Measurements from ENCODE around the gene CLN5. TPM values are rescaled to one million over a fixed set of nuclear protein-coding genes. Genes with fewer than 3 reads are reported as not detected.

The CLN5 gene
- total and polyA plus RNA-seq, 2 experiments from 2014 or later: 6.5 to 9.5 TPM

DNA sequence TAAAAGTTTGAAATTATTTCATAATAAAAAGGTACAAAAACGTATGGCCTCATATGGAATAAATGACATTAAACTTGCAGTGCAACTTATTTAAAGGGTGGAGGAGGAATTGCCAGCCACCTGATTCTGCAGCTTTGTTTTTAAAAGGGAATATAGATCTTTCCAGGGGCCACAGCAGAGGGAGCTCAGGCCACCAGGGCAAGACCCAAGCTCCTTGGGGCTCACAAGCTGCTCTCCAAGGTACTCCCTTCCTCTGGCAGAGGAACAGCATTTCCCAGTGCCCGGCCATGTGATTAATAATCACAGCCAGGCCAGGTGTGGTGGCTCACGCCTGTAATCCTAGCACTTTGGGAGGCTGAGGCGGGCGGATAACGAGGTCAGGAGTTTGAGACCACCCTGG lies 37.3 kb upstream of the CLN5 start:
- no peaks in the 10 kb centered on the region for H3K9me2 ChIP-seq (ENCODE audit: insufficient read depth)
- H3K4me3 Mint-ChIP-seq: no peak overlapping the region
- DNase-seq (ENCODE audit: low spot score) (peak; percentile 26), ATAC-seq (peak; percentile 69)
- H4K20me1 ChIP-seq (replicated peaks; ENCODE audit: insufficient read depth): no peaks in the 10 kb centered on the region
- peaks cover 15% of the 10 kb centered on the region; the same call in 2 of the 3 replicates for H3K36me3 Mint-ChIP-seq (ENCODE audit: low read depth)
- H3K4me3 ChIP-seq: no peak overlapping the region
- peaks cover 28% of the 10 kb centered on the region for H3K9me3 Mint-ChIP-seq
- no peak overlapping the region for H3K27ac Mint-ChIP-seq
- H3K36me3 ChIP-seq (ENCODE audit: insufficient read depth): peaks cover 9% of the 10 kb centered on the region
- no peaks in the 10 kb centered on the region for H3K27me3 ChIP-seq (ENCODE audit: insufficient read depth)
- no peak overlapping the region for H2AFZ ChIP-seq
- H3K79me2 ChIP-seq (replicated peaks; ENCODE audit: insufficient read depth): no peaks in the 10 kb centered on the region
- H3K27ac ChIP-seq (ENCODE audit: low read depth): no peak overlapping the region
- no peak overlapping the region for H3K4me2 ChIP-seq
- TF ChIP-seq ZNF114 (CRISPR knock-in tag; IDR thresholded peaks at IDR 0.05) (no peak), JUNB (IDR thresholded peaks at IDR 0.05; ENCODE audit: unreplicated experiment) (no peak), REST (IDR thresholded peaks at IDR 0.05; ENCODE audit: unreplicated experiment) (peak; percentile 72)
- TF ChIP-seq, protein P1, sequence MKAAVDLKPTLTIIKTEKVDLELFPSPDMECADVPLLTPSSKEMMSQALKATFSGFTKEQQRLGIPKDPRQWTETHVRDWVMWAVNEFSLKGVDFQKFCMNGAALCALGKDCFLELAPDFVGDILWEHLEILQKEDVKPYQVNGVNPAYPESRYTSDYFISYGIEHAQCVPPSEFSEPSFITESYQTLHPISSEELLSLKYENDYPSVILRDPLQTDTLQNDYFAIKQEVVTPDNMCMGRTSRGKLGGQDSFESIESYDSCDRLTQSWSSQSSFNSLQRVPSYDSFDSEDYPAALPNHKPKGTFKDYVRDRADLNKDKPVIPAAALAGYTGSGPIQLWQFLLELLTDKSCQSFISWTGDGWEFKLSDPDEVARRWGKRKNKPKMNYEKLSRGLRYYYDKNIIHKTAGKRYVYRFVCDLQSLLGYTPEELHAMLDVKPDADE (IDR thresholded peaks at IDR 0.05): no peak
- H3K4me1 Mint-ChIP-seq: no peaks in the 10 kb centered on the region
- H3K4me1 ChIP-seq (ENCODE audit: insufficient read depth): no peaks in the 10 kb centered on the region
- H3K27me3 Mint-ChIP-seq (ENCODE audit: insufficient read depth, low read depth, poor library complexity): peaks cover 4% of the 10 kb centered on the region
- H3F3A ChIP-seq (replicated peaks; ENCODE audit: low read depth): no peaks in the 10 kb centered on the region

DNA sequence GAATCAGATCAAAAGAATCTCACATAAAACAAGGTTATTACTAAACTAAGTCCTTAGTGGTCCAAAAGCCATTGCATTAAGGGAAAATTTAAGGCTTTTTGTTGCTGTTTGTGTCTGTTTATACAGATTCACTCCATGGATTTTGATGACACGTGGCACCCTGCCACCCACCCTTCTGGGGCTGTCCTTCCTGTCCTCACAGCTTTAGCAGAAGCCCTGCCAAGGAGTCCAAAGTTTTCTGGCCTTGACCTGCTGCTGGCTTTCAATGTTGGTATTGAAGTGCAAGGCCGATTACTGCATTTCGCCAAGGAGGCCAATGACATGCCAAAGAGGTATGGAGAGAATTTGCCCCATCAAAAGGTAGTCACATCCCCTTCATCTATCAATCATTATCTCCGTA lies 36.7 kb upstream of the CLN5 start:
- Histone ChIP-seq H3K4me3 (no peak overlapping the region), H4K20me1 (replicated peaks; ENCODE audit: insufficient read depth) (no peaks in the 10 kb centered on the region), H3K79me2 (replicated peaks; ENCODE audit: insufficient read depth) (no peaks in the 10 kb centered on the region), H3F3A (replicated peaks; ENCODE audit: low read depth) (no peaks in the 10 kb centered on the region), H3K27ac (ENCODE audit: low read depth) (no peak overlapping the region), H3K27me3 (ENCODE audit: insufficient read depth) (no peaks in the 10 kb centered on the region), H3K4me2 (no peak overlapping the region), H2AFZ (no peak overlapping the region), H3K4me1 (ENCODE audit: insufficient read depth) (no peaks in the 10 kb centered on the region), H3K9me2 (ENCODE audit: insufficient read depth) (no peaks in the 10 kb centered on the region), H3K36me3 (ENCODE audit: insufficient read depth) (peaks cover 9% of the 10 kb centered on the region)
- Mint-ChIP-seq H3K4me1 (no peaks in the 10 kb centered on the region), H3K27ac (no peak overlapping the region), H3K27me3 (ENCODE audit: insufficient read depth, low read depth, poor library complexity) (no peaks in the 10 kb centered on the region), H3K9me3 (peaks cover 35% of the 10 kb centered on the region), H3K4me3 (no peak overlapping the region), H3K36me3 (ENCODE audit: low read depth) (peaks cover 17% of the 10 kb centered on the region)
- DNase-seq (ENCODE audit: low spot score) (no peak), ATAC-seq (no peak)
- TF ChIP-seq ZNF114 (CRISPR knock-in tag; IDR thresholded peaks at IDR 0.05) (no peak), EZH2phosphoT487 (IDR thresholded peaks at IDR 0.05; ENCODE audit: unreplicated experiment) (no peak), EZH2 (IDR thresholded peaks at IDR 0.05; ENCODE audit: low read depth, unreplicated experiment) (no peak), ZNF331 (CRISPR knock-in tag; IDR thresholded peaks at IDR 0.05; ENCODE audit: low read depth) (no peak), STAT1 (IDR thresholded peaks at IDR 0.05; ENCODE audit: unreplicated experiment) (no peak), POLR2AphosphoS5 (IDR thresholded peaks at IDR 0.05; ENCODE audit: low read depth) (no peak), JUNB (IDR thresholded peaks at IDR 0.05; ENCODE audit: unreplicated experiment) (no peak), CREB1 (CRISPR knock-in tag; IDR thresholded peaks at IDR 0.05; ENCODE audit: low read depth) (no peak)
- TF ChIP-seq, protein P2, sequence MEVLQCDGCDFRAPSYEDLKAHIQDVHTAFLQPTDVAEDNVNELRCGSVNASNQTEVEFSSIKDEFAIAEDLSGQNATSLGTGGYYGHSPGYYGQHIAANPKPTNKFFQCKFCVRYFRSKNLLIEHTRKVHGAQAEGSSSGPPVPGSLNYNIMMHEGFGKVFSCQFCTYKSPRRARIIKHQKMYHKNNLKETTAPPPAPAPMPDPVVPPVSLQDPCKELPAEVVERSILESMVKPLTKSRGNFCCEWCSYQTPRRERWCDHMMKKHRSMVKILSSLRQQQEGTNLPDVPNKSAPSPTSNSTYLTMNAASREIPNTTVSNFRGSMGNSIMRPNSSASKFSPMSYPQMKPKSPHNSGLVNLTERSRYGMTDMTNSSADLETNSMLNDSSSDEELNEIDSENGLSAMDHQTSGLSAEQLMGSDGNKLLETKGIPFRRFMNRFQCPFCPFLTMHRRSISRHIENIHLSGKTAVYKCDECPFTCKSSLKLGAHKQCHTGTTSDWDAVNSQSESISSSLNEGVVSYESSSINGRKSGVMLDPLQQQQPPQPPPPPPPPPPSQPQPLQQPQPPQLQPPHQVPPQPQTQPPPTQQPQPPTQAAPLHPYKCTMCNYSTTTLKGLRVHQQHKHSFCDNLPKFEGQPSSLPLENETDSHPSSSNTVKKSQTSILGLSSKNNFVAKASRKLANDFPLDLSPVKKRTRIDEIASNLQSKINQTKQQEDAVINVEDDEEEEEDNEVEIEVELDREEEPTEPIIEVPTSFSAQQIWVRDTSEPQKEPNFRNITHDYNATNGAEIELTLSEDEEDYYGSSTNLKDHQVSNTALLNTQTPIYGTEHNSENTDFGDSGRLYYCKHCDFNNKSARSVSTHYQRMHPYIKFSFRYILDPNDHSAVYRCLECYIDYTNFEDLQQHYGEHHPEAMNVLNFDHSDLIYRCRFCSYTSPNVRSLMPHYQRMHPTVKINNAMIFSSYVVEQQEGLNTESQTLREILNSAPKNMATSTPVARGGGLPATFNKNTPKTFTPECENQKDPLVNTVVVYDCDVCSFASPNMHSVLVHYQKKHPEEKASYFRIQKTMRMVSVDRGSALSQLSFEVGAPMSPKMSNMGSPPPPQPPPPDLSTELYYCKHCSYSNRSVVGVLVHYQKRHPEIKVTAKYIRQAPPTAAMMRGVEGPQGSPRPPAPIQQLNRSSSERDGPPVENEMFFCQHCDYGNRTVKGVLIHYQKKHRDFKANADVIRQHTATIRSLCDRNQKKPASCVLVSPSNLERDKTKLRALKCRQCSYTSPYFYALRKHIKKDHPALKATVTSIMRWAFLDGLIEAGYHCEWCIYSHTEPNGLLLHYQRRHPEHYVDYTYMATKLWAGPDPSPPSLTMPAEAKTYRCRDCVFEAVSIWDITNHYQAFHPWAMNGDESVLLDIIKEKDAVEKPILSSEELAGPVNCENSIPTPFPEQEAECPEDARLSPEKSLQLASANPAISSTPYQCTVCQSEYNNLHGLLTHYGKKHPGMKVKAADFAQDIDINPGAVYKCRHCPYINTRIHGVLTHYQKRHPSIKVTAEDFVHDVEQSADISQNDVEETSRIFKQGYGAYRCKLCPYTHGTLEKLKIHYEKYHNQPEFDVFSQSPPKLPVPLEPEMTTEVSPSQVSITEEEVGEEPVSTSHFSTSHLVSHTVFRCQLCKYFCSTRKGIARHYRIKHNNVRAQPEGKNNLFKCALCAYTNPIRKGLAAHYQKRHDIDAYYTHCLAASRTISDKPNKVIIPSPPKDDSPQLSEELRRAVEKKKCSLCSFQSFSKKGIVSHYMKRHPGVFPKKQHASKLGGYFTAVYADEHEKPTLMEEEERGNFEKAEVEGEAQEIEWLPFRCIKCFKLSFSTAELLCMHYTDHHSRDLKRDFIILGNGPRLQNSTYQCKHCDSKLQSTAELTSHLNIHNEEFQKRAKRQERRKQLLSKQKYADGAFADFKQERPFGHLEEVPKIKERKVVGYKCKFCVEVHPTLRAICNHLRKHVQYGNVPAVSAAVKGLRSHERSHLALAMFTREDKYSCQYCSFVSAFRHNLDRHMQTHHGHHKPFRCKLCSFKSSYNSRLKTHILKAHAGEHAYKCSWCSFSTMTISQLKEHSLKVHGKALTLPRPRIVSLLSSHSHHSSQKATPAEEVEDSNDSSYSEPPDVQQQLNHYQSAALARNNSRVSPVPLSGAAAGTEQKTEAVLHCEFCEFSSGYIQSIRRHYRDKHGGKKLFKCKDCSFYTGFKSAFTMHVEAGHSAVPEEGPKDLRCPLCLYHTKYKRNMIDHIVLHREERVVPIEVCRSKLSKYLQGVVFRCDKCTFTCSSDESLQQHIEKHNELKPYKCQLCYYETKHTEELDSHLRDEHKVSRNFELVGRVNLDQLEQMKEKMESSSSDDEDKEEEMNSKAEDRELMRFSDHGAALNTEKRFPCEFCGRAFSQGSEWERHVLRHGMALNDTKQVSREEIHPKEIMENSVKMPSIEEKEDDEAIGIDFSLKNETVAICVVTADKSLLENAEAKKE (CRISPR knock-in tag; IDR thresholded peaks at IDR 0.05): no peak

All from GM23338 (cell line).